K562 (cell line): ENCODE results near the gene PLPP7. TPM values are rescaled to one million over a fixed set of nuclear protein-coding genes. Genes with fewer than 3 reads are reported as not detected.
A peak's percentile ranks its signal among the peaks of the same experiment; 100 is the strongest.

ENCODE experiments used
- ATAC-seq: fragments of 200-7000 bp; cut with Tn5 transposase; 3 replicates; pipeline ENCODE4 v1.9.1; 2020; ENCODE audit warnings: moderate library complexity
- BruUV-seq: library from RNA; stranded (reverse); fragments of 400-500 nt; replicated peaks from 2 replicates; lab custom pipeline; 2021; lab: Mats Ljungman, UMichigan
- CTCF ChIA-PET: fragments of 300-600 bp; formaldehyde crosslinking; extraction: SDS; loops from one replicate; lab custom pipeline; 2021; ENCODE audit warnings: low intra/inter-chr PET ratio; lab: Yijun Ruan, JAX
- POLR2A ChIA-PET: fragments of 300-600, 350-650 bp; sonication (Branson Sonifier 250); formaldehyde crosslinking; extraction: SDS; loops from one replicate; lab custom pipeline; 2021; ENCODE audit warnings: antibody characterized with exemption, inconsistent platforms; lab: Yijun Ruan, JAX
- DNase-seq, 4 experiments: peaks; one replicate each; pipeline versions ENCODE4 v3.0.0 to v3.0.0-alpha.2; 2011 to 2018; ENCODE audit warnings: low spot score in 3 of 4, mixed read lengths in 3 of 4; ENCODE audit errors: extremely low read depth in 1 of 4
- FAIRE-seq: peaks from 2 replicates; lab custom pipeline; 2011; peaks lifted over from hg19 to GRCh38; lab: Jason Lieb, UNC
- H2AFZ ChIP-seq: 2 replicates; pipeline ENCODE4 v1.6.0; 2011; ENCODE audit warnings: low read depth, low read length, control low read depth, inconsistent platforms
- H3K27ac ChIP-seq: fragments of 200-600 bp; 3 replicates; pipeline ENCODE4 v1.8.0; 2011; ENCODE audit warnings: low read depth, mild to moderate bottlenecking, control low read depth, inconsistent platforms, low read length, moderate library complexity, mixed read lengths; ENCODE audit errors: extremely low read depth
- H3K27me3 ChIP-seq, 2 experiments: fragments of 300-600 bp in 1 of 2; 2 replicates in 1 of 2; 3 replicates in 1 of 2; pipeline versions ENCODE4 v1.6.0 to v1.8.0; 2011; ENCODE audit warnings: inconsistent platforms in 2 of 2, low read length in 2 of 2, mild to moderate bottlenecking in 1 of 2, mixed read lengths in 1 of 2, moderate library complexity in 1 of 2; ENCODE audit not compliant: control insufficient read depth in 2 of 2, insufficient read depth in 2 of 2
- H3K36me3 ChIP-seq: fragments of 300-600 bp; 3 replicates; pipeline ENCODE4 v1.8.0; 2011; ENCODE audit warnings: mild to moderate bottlenecking, low read length, inconsistent platforms; ENCODE audit not compliant: control insufficient read depth, insufficient read depth
- H3K4me1 ChIP-seq, 2 experiments: fragments of 200-600 bp in 1 of 2; replicated peaks in 1 of 2; 2 replicates in 1 of 2; 3 replicates in 1 of 2; pipeline versions ENCODE4 v1.5.1 to v1.8.0; 2011; ENCODE audit warnings: inconsistent platforms in 2 of 2, low read length in 2 of 2, mild to moderate bottlenecking in 1 of 2, mixed read lengths in 1 of 2, moderate library complexity in 1 of 2; ENCODE audit not compliant: control insufficient read depth in 2 of 2, insufficient read depth in 2 of 2
- H3K4me2 ChIP-seq: 2 replicates; pipeline ENCODE4 v1.6.1; 2011; ENCODE audit warnings: low read length, control low read depth, inconsistent platforms, mixed read lengths; ENCODE audit not compliant: insufficient read depth
- H3K4me3 ChIP-seq: fragments of 200-600 bp; sonication (generic), shearing (Covaris generic); 2 replicates; pipeline ENCODE4 v1.5.1; 2016; ENCODE audit warnings: control low read depth, inconsistent platforms
- H3K79me2 ChIP-seq: fragments of 200-600 bp; 3 replicates; pipeline ENCODE4 v1.8.0; 2011; ENCODE audit warnings: low read length, inconsistent platforms; ENCODE audit not compliant: control insufficient read depth, insufficient read depth
- H3K9ac ChIP-seq, 2 experiments: 2 replicates each; pipeline versions ENCODE4 v1.6.0 to v1.6.1; 2011; ENCODE audit warnings: low read depth in 2 of 2, low read length in 2 of 2, control low read depth in 1 of 2, inconsistent platforms in 1 of 2, mild to moderate bottlenecking in 1 of 2, mixed read lengths in 1 of 2; ENCODE audit not compliant: insufficient read depth in 1 of 2
- H3K9me1 ChIP-seq: one replicate; pipeline ENCODE4 v1.6.0; 2011; ENCODE audit warnings: inconsistent platforms, mild to moderate bottlenecking, low read length, moderate library complexity; ENCODE audit not compliant: control insufficient read depth, insufficient read depth
- H3K9me3 ChIP-seq: replicated peaks from 2 replicates; pipeline ENCODE4 v1.5.1; 2011; ENCODE audit warnings: low read depth, low read length, inconsistent platforms; ENCODE audit not compliant: control insufficient read depth, insufficient read depth
- H4K20me1 ChIP-seq: replicated peaks from 2 replicates; pipeline ENCODE4 v1.6.1; 2011; ENCODE audit warnings: low read length, inconsistent platforms, mixed read lengths; ENCODE audit not compliant: control insufficient read depth, insufficient read depth
- FOXP1 ChIP-seq: sonication (generic); formaldehyde crosslinking; IDR thresholded peaks from 2 replicates; pipeline ENCODE4 v1.8.0; 2022; ENCODE audit warnings: mild to moderate bottlenecking, missing genetic modification reagents
- KHSRP ChIP-seq: fragments of 450-650 bp; IDR thresholded peaks from 2 replicates; pipeline ENCODE4 v1.6.1; 2017
- SIN3A ChIP-seq, 2 experiments: fragments of 150-350 bp in 1 of 2; IDR thresholded peaks; 2 replicates each; pipeline ENCODE4 v1.6.1; 2011 to 2016; ENCODE audit warnings: borderline replicate concordance in 2 of 2, low read depth in 2 of 2, low read length in 2 of 2, mild to moderate bottlenecking in 2 of 2, moderate library complexity in 2 of 2; ENCODE audit not compliant: control insufficient read depth in 1 of 2
- SMARCE1 ChIP-seq: fragments of 450-650 bp; IDR thresholded peaks from 2 replicates; pipeline ENCODE4 v1.7.1; 2016; ENCODE audit warnings: mild to moderate bottlenecking
- TBL1XR1 ChIP-seq, 2 experiments: IDR thresholded peaks; 2 replicates each; pipeline ENCODE4 v1.6.1; 2012; ENCODE audit warnings: improper control_type of control experiment in 2 of 2, low read length in 2 of 2, mild to moderate bottlenecking in 1 of 2
- WGBS: fragments of 100-300 bp; shearing (Covaris generic); methylation state at CpG from one replicate; pipeline ENCODE4 v1.1.6; 2016; ENCODE audit warnings: low coverage, mixed read lengths; ENCODE audit not compliant: insufficient coverage; ENCODE audit errors: missing lambda C conversion rate; 5-methylcytosine and 5-hydroxymethylcytosine counted together
- in situ Hi-C: fragments of 300-500 bp; cut with MboI; formaldehyde crosslinking; loops from 4 replicates; pipeline ENCODE4 v1.15.0; 2018; ENCODE audit warnings: inconsistent platforms, mixed read lengths
- intact Hi-C: fragments of 100-400 bp; cut with micrococcal nuclease; formaldehyde crosslinking; loops from 2 replicates; pipeline ENCODE4 v1.14.2; 2022
- polyA plus RNA-seq, 8 experiments: library from polyadenylated mRNA; depleted of rRNA in 4 of 8; stranded (reverse) in 5 of 8; unstranded in 3 of 8; fragments of >200 nt; fragmentation: Nextera tagmentation in 2 of 8; fragmentation: Illumina TruSeq in 1 of 8; extraction: Ambion mirVana in 2 of 8; extraction: Trizol in 1 of 8; gene quantifications; 2 replicates each; pipeline versions ENCODE4 v1.2.1 to v1.2.3, GENCODE V29; 2011 to 2014; ENCODE audit warnings: inconsistent platforms in 1 of 8, missing spikeins in 1 of 8
- total RNA-seq, 7 experiments: library from RNA; depleted of rRNA in 6 of 7; stranded (reverse); fragments of >200 nt in 6 of 7; fragmentation: Illumina TruSeq in 2 of 7; extraction: Trizol in 2 of 7; gene quantifications; 2 replicates each; pipeline versions ENCODE4 v1.2.1 to v1.2.3, GENCODE V29; 2011 to 2021; ENCODE audit warnings: low replicate concordance in 1 of 7

Gene PLPP7
- total and polyA plus RNA-seq, 9 of the 15 experiments (the other 6 are each of a cell fraction or from before 2014, with no cell fraction given) = 0.09 to 0.93 (median 0.18) TPM; not detected in 4

GRCh38 chr9:131259432-131259898 is 30.1 kb upstream of the PLPP7 start:
- peaks cover 9% of the 10 kb centered on the region for H3K9me1 ChIP-seq
- H3K4me1 ChIP-seq = peaks cover 12 to 37% of the 10 kb centered on the region in 2 experiments
- CTCF ChIA-PET = no interaction called here

DNA sequence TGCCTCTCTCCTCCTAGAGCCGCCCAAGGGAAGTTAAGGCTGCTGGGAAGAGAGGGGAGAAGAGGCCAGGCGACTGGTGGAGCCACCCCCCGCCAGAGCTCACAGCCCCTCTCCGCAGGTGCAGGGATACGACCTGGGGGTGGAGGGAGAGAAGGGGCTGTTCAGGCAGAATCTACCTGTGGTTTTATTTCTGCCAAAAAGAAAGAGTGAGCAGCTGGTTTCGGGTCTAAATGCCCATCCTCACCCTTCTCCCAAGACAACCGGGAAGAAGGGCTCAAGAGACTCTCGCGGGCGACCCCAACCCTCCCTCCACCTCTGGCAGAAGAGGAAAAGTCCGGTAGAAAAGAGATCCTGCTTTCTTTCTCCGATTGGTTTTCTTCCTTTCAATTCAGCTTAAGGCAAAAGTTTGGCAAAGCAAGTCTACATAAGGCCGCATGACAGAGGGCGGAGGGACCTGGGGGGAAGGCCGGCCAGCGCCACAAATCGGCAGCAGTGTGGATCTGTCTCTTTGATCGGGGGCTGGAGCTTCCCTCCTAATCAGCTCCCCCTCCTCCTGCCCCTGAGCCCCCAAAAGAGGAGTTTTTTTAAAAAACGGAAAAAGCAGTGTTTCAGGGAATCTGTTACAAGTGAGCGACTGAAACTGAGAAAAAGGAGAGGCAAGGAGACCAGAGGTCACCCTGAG is 29.5 kb upstream of the PLPP7 start:
- ChIA-PET CTCF (no interaction called here), POLR2A (interaction anchor here (0.6 to 17.3 kb wide), 4 partner anchors 10 to 237 kb away, joined by 3 to 338 read pairs (median 46); partner anchors contain the start of gene FAM78A)
- Histone ChIP-seq H3K27me3 (peaks cover 0 to 9% of the 10 kb centered on the region in 2 experiments; a peak in 1 of 5 replicates), H3K27ac (no peak overlapping the region), H3K36me3 (peaks cover 68% of the 10 kb centered on the region), H2AFZ (no peak overlapping the region), H3K4me3 (no peak overlapping the region), H3K9ac (peak overlapping the region in 1 of 2 experiments; percentile 52; a peak in 2 of 4 replicates), H3K4me1 (peaks cover 12 to 37% of the 10 kb centered on the region in 2 experiments), H3K4me2 (no peak overlapping the region), H3K9me1 (peaks cover 9% of the 10 kb centered on the region), H4K20me1 (peaks cover 7% of the 10 kb centered on the region; the same call in 1 of the 2 replicates), H3K9me3 (no peaks in the 10 kb centered on the region), H3K79me2 (peaks cover 20% of the 10 kb centered on the region; the same call in 1 of the 3 replicates)
- DNase-seq = peak in 3 of 4 experiments; percentile 16 to 57 (median 44)
- no peak for ATAC-seq
- intact Hi-C loops (no loop called here), in situ Hi-C loops (no loop called here)
- TF ChIP-seq FOXP1 (CRISPR knock-in tag) (no peak), SIN3A (IDR thresholded peaks at IDR 0.05; ENCODE audit: borderline replicate concordance in 2 of 2, control insufficient read depth in 1 of 2, low read depth in 2 of 2, low read length in 2 of 2) (0 out of 4 replicates have a peak, but pooled peaks of 1 of the 2 experiments have one; percentile 54)
- FAIRE-seq = no peak
- BruUV-seq = TSS peak; percentile 30
- WGBS = 68% methylated on average over 20 of the region's 20 CpGs

More at GRCh38 chr9:131259432-131259898, 30.1 kb upstream of the PLPP7 start:
- in situ Hi-C loops (no loop called here), intact Hi-C loops (no loop called here)
- TF ChIP-seq SMARCE1 = no peak
- no peak for TF ChIP-seq KHSRP
- TF ChIP-seq TBL1XR1 (IDR thresholded peaks at IDR 0.05; ENCODE audit: low read length in 2 of 2) = 0 out of 4 replicates have a peak, but pooled peaks of 1 of the 2 experiments have one; percentile 43
- no peak overlapping the region for H3K27ac ChIP-seq
- peak overlapping the region in 1 of 2 experiments; percentile 13; a peak in 1 of 4 replicates for H3K9ac ChIP-seq
- no peak overlapping the region for H3K4me2 ChIP-seq
- no peak overlapping the region for H3K4me3 ChIP-seq
- H3K79me2 ChIP-seq = peaks cover 16% of the 10 kb centered on the region; the same call in 1 of the 3 replicates
- peak in 3 of 4 experiments; percentile 16 to 60 (median 48) for DNase-seq
- H2AFZ ChIP-seq = no peak overlapping the region
- H3K36me3 ChIP-seq = peaks cover 63% of the 10 kb centered on the region
- ATAC-seq = no peak
- peaks cover 7% of the 10 kb centered on the region; the same call in 1 of the 2 replicates for H4K20me1 ChIP-seq
- 72% methylated on average over 12 of the region's 12 CpGs for WGBS
- no peaks in the 10 kb centered on the region for H3K9me3 ChIP-seq
- no peak for FAIRE-seq
- no TSS peak for BruUV-seq
- peaks cover 0 to 9% of the 10 kb centered on the region in 2 experiments; a peak in 1 of 5 replicates for H3K27me3 ChIP-seq
- POLR2A ChIA-PET = interaction anchor here (0.8 to 17.3 kb wide), 6 partner anchors 10 to 237 kb away, joined by 3 to 338 read pairs (median 28); partner anchors contain the start of gene FAM78A
